ENCODE results near the gene RAB43.
"Not testable (repeated sequence)": the region's sequence is repeated elsewhere in the genome, so short reads cannot be mapped to it uniquely, and the experiment has no call there.

Gene RAB43

GRCh38 chr3:129116482-129116946 lies 5.1 kb downstream of the RAB43 start:
- no peaks in the 10 kb centered on the region for H3K27me3 ChIP-seq (ENCODE audit: insufficient read depth, poor library complexity, severe bottlenecking)
- no peak overlapping the region for H3K27ac ChIP-seq (ENCODE audit: poor library complexity, severe bottlenecking)
- no peak for DNase-seq (ENCODE audit: low spot score)
- no peak for TF ChIP-seq CTCF (IDR thresholded peaks at IDR 0.05; ENCODE audit: poor library complexity, severe bottlenecking)
- peaks cover 38% of the 10 kb centered on the region for H3K36me3 ChIP-seq (ENCODE audit: low read depth)
- no peaks in the 10 kb centered on the region for H3K9me3 ChIP-seq (ENCODE audit: severe bottlenecking)
- ATAC-seq (ENCODE audit: low read depth), result no peak
- H3K4me1 ChIP-seq (ENCODE audit: insufficient read depth, poor library complexity, severe bottlenecking), result peaks cover 9% of the 10 kb centered on the region
- no peak overlapping the region for H3K4me3 ChIP-seq (ENCODE audit: severe bottlenecking)

GRCh38 chr3:129114455-129114854 lies 7.1 kb downstream of the RAB43 start:
- H3K4me1 ChIP-seq (ENCODE audit: insufficient read depth, poor library complexity, severe bottlenecking), result peaks cover 9% of the 10 kb centered on the region
- ATAC-seq (ENCODE audit: low read depth) (no peak), DNase-seq (ENCODE audit: low spot score) (no peak)
- H3K9me3 ChIP-seq (ENCODE audit: severe bottlenecking), result no peaks in the 10 kb centered on the region
- TF ChIP-seq CTCF (IDR thresholded peaks at IDR 0.05; ENCODE audit: poor library complexity, severe bottlenecking), result no peak
- H3K4me3 ChIP-seq (ENCODE audit: severe bottlenecking), result no peak overlapping the region
- no peak overlapping the region for H3K27ac ChIP-seq (ENCODE audit: poor library complexity, severe bottlenecking)
- peaks cover 38% of the 10 kb centered on the region for H3K36me3 ChIP-seq (ENCODE audit: low read depth)
- no peaks in the 10 kb centered on the region for H3K27me3 ChIP-seq (ENCODE audit: insufficient read depth, poor library complexity, severe bottlenecking)

- no peaks in the 10 kb centered on the region for H3K9me3 ChIP-seq (ENCODE audit: severe bottlenecking)
- no peak for ATAC-seq (ENCODE audit: low read depth)
- no peak for DNase-seq (ENCODE audit: low spot score)
- TF ChIP-seq CTCF (IDR thresholded peaks at IDR 0.05; ENCODE audit: poor library complexity, severe bottlenecking), result no peak
- H3K4me3 ChIP-seq (ENCODE audit: severe bottlenecking), result no peak overlapping the region
- H3K36me3 ChIP-seq (ENCODE audit: low read depth), result peaks cover 25% of the 10 kb centered on the region
- H3K27ac ChIP-seq (ENCODE audit: poor library complexity, severe bottlenecking), result no peak overlapping the region
- peaks cover 9% of the 10 kb centered on the region for H3K4me1 ChIP-seq (ENCODE audit: insufficient read depth, poor library complexity, severe bottlenecking)
- no peaks in the 10 kb centered on the region for H3K27me3 ChIP-seq (ENCODE audit: insufficient read depth, poor library complexity, severe bottlenecking)
Measured at GRCh38 chr3:129112308-129113052, 9.1 kb downstream of the RAB43 start.

GRCh38 chr3:129111076-129111780 lies 10.4 kb downstream of the RAB43 start:
- ATAC-seq (ENCODE audit: low read depth); H3K27ac ChIP-seq (ENCODE audit: poor library complexity, severe bottlenecking); DNase-seq (ENCODE audit: low spot score): not testable (repeated sequence)

GRCh38 chr3:129107793-129108192 lies 13.8 kb downstream of the RAB43 start:
- H3K4me1 ChIP-seq (ENCODE audit: insufficient read depth, poor library complexity, severe bottlenecking), result no peaks in the 10 kb centered on the region
- H3K27me3 ChIP-seq (ENCODE audit: insufficient read depth, poor library complexity, severe bottlenecking), result no peaks in the 10 kb centered on the region
- H3K27ac ChIP-seq (ENCODE audit: poor library complexity, severe bottlenecking), result no peak overlapping the region
- ATAC-seq (ENCODE audit: low read depth) (no peak), DNase-seq (ENCODE audit: low spot score) (no peak)
- TF ChIP-seq CTCF (IDR thresholded peaks at IDR 0.05; ENCODE audit: poor library complexity, severe bottlenecking), result no peak
- no peaks in the 10 kb centered on the region for H3K9me3 ChIP-seq (ENCODE audit: severe bottlenecking)
- H3K4me3 ChIP-seq (ENCODE audit: severe bottlenecking), result no peak overlapping the region
- H3K36me3 ChIP-seq (ENCODE audit: low read depth), result 0 out of 2 replicates have a peak, but pooled peaks cover 5% of the 10 kb centered on the region

More at GRCh38 chr3:129111076-129111780, 10.4 kb downstream of the RAB43 start:
- H3K36me3 ChIP-seq (ENCODE audit: low read depth), result peaks cover 19% of the 10 kb centered on the region; the same call in 1 of the 2 replicates
- H3K27me3 ChIP-seq (ENCODE audit: insufficient read depth, poor library complexity, severe bottlenecking); H3K4me1 ChIP-seq (ENCODE audit: insufficient read depth, poor library complexity, severe bottlenecking); H3K4me3 ChIP-seq (ENCODE audit: severe bottlenecking); H3K9me3 ChIP-seq (ENCODE audit: severe bottlenecking): not testable (repeated sequence)
